Mammary epithelial cell (primary cell): ENCODE measurements around the gene LVRN.

Source experiments
- CTCF ChIP-seq, 2 donors: IDR thresholded peaks in 1 of 2; conservative IDR thresholded peaks in 1 of 2; 2 replicates each; pipeline ENCODE4 v1.5.1; 2011 to 2012; ENCODE audit warnings: inconsistent platforms in 2 of 2, low read length in 2 of 2, mild to moderate bottlenecking in 2 of 2, control low read depth in 1 of 2, low read depth in 1 of 2; ENCODE audit not compliant: insufficient read depth in 1 of 2; ENCODE audit errors: extremely low read depth in 1 of 2
- EZH2 ChIP-seq: IDR thresholded peaks from 2 replicates; pipeline ENCODE4 v1.6.1; 2012; ENCODE audit warnings: low read length, inconsistent platforms, borderline replicate concordance

DNA sequence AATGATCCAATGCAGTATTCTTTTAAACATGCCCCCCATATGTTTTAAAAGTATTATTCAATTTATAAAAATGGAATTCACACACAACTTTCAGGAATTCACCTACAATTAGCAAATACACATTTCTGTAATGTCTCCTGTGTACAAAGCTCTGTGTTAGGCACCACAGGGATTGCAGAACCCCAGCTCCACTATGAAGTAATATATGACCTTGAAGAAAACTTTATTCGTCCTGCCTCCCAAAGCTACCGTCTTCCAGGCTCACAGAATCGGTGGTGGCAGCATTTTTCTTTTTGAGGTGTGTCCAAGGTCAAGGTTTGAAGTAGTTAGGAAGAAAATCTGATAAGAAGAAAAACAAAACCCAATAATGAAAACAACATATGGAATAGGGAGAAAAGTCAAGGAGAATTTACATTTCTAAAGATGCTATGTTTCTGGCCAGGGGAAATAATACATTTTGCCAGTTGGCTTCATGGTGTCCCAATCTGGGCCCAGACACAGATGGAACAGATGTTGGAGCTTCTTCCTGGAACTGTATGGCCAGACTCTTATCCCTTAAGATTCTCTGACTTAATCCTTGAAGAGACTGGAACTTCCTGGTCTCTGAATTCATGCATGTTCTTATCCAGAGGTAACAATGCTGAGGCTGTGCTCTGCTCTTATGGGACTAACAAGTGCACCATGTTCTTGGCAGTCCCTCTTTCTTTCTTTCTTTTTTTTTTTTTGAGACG lies 22.0 kb upstream of the LVRN start:
- no peak for TF ChIP-seq CTCF (conservative IDR thresholded peaks at IDR 0.05 in 1 of 2, IDR thresholded peaks at IDR 0.05 in 1 of 2; ENCODE audit: extremely low read depth in 1 of 2, insufficient read depth in 1 of 2, low read depth in 1 of 2, low read length in 2 of 2)
- TF ChIP-seq EZH2 = no peak
